B cell (primary cell): ENCODE data around the gene ABCC1. TPM values are rescaled to one million over a fixed set of nuclear protein-coding genes. Genes with fewer than 3 reads are reported as not detected.

Experiments
- ATAC-seq: fragments of 200-7000 bp; cut with Tn5 transposase; one replicate; pipeline ENCODE4 v1.10.0; 2021; ENCODE audit warnings: low read depth, mild to moderate bottlenecking, moderate number of reproducible peaks, moderate library complexity
- CTCF ChIA-PET: fragments of 350-600 bp; sonication (Branson Sonifier 250); formaldehyde crosslinking; loops from one replicate; lab custom pipeline; 2021; ENCODE audit warnings: antibody characterized with exemption, inconsistent platforms; lab: Charles Lee
- POLR2A ChIA-PET: fragments of 350-600 bp; sonication (Branson Sonifier 250); formaldehyde crosslinking; loops from one replicate; lab custom pipeline; 2021; ENCODE audit warnings: antibody characterized with exemption; lab: Charles Lee
- DNase-seq: peaks from one replicate; pipeline ENCODE4 v3.0.0; 2013
- H2AFZ ChIP-seq: 2 replicates; pipeline ENCODE4 v1.6.1; 2012; ENCODE audit warnings: mild to moderate bottlenecking, low read depth, low read length; ENCODE audit not compliant: insufficient read depth, poor library complexity, severe bottlenecking
- H3K27ac ChIP-seq, 2 donors: 1 replicate in 1 of 2; 2 replicates in 1 of 2; pipeline ENCODE4 v1.5.1; 2012 to 2013; ENCODE audit warnings: low read length in 2 of 2, mild to moderate bottlenecking in 2 of 2, moderate library complexity in 1 of 2
- H3K27me3 ChIP-seq, 4 experiments: fragments of 200-600 bp in 1 of 4; sonication (generic) in 1 of 4; replicated peaks in 1 of 4; 1 replicate in 2 of 4; 2 replicates in 2 of 4; pipeline versions ENCODE4 v1.6.1 to v1.7.0; 2013 to 2016; ENCODE audit warnings: low read length in 3 of 4, mild to moderate bottlenecking in 2 of 4, mixed read lengths in 1 of 4, moderate library complexity in 1 of 4; ENCODE audit not compliant: insufficient read depth in 4 of 4, control insufficient read depth in 3 of 4; ENCODE audit errors: control extremely low read depth in 1 of 4
- H3K36me3 ChIP-seq, 2 experiments: replicated peaks in 1 of 2; 1 replicate in 1 of 2; 2 replicates in 1 of 2; pipeline versions ENCODE4 v1.6.1 to v1.7.1; 2013; ENCODE audit warnings: low read length in 1 of 2; ENCODE audit not compliant: insufficient read depth in 2 of 2, control insufficient read depth in 1 of 2; ENCODE audit errors: control extremely low read depth in 1 of 2, extremely low read depth in 1 of 2
- H3K4me1 ChIP-seq, 2 donors: fragments of 200-600 bp in 1 of 2; sonication (generic) in 1 of 2; 1 replicate in 1 of 2; 2 replicates in 1 of 2; pipeline versions ENCODE4 v1.5.1 to v1.6.1; 2013 to 2017; ENCODE audit warnings: low read length in 2 of 2; ENCODE audit not compliant: control insufficient read depth in 2 of 2, insufficient read depth in 2 of 2
- H3K4me2 ChIP-seq: replicated peaks from 2 replicates; pipeline ENCODE3; 2012; ENCODE audit warnings: mild to moderate bottlenecking, low read depth, low read length; ENCODE audit not compliant: poor library complexity, severe bottlenecking
- H3K4me3 ChIP-seq, 5 experiments: fragments of 200-600 bp in 1 of 5; sonication (generic) in 1 of 5; 1 replicate in 3 of 5; 2 replicates in 2 of 5; pipeline versions ENCODE4 v1.5.1 to v1.7.0; 2011 to 2016; ENCODE audit warnings: low read length in 4 of 5, mild to moderate bottlenecking in 4 of 5, low read depth in 2 of 5, control low read depth in 1 of 5, moderate library complexity in 1 of 5; ENCODE audit not compliant: insufficient read depth in 1 of 5; ENCODE audit errors: control extremely low read depth in 1 of 5, extremely low read depth in 1 of 5
- H3K79me2 ChIP-seq: fragments of 200-600 bp; sonication (generic); one replicate; pipeline ENCODE4 v1.6.0; 2016; ENCODE audit warnings: low read length; ENCODE audit not compliant: control insufficient read depth, insufficient read depth
- H3K9ac ChIP-seq: fragments of 200-600 bp; sonication (generic); 2 replicates; pipeline ENCODE4 v1.6.1; 2017; ENCODE audit warnings: mild to moderate bottlenecking, low read length, moderate library complexity
- H3K9me3 ChIP-seq, 3 donors: one replicate each; pipeline versions ENCODE4 v1.6.1 to v1.7.1; 2013; ENCODE audit warnings: low read length in 2 of 3; ENCODE audit not compliant: control insufficient read depth in 2 of 3, insufficient read depth in 1 of 3; ENCODE audit errors: control extremely low read depth in 1 of 3
- H4K20me1 ChIP-seq: 2 replicates; pipeline ENCODE4 v1.6.0; 2012; ENCODE audit warnings: mild to moderate bottlenecking, low read length; ENCODE audit not compliant: insufficient read depth, control insufficient read depth, poor library complexity, severe bottlenecking
- H3K27ac Mint-ChIP-seq: one replicate; pipeline ENCODE4 v1.8.0; 2021; ENCODE audit warnings: mixed read lengths
- H3K27me3 Mint-ChIP-seq: one replicate; pipeline ENCODE4 v1.8.0; 2021; ENCODE audit warnings: mixed read lengths
- H3K4me1 Mint-ChIP-seq: one replicate; pipeline ENCODE4 v1.8.0; 2021; ENCODE audit warnings: mixed read lengths
- H3K4me3 Mint-ChIP-seq: one replicate; pipeline ENCODE4 v1.8.0; 2021; ENCODE audit warnings: mixed read lengths
- H3K9me3 Mint-ChIP-seq: one replicate; pipeline ENCODE4 v1.8.0; 2022; ENCODE audit warnings: mixed read lengths; ENCODE audit not compliant: insufficient read depth
- CTCF ChIP-seq: fragments of 200-600 bp; IDR thresholded peaks from one replicate; pipeline ENCODE4 v1.8.0; 2022; ENCODE audit warnings: antibody characterized with exemption, mild to moderate bottlenecking
- EZH2 ChIP-seq: IDR thresholded peaks from 2 replicates; pipeline ENCODE4 v1.6.1; 2012; ENCODE audit warnings: borderline replicate concordance, low read depth, mild to moderate bottlenecking, moderate library complexity, low read length; ENCODE audit not compliant: insufficient read depth, poor library complexity, severe bottlenecking
- WGBS: methylation state at CpG from one replicate; pipeline ENCODE4 v1.1.5; 2013; ENCODE audit warnings: missing lambda C conversion rate; ENCODE audit not compliant: insufficient coverage; 5-methylcytosine and 5-hydroxymethylcytosine counted together
- intact Hi-C: fragments of 100-400 bp; cut with micrococcal nuclease; formaldehyde crosslinking; loops from one replicate; pipeline ENCODE4 v1.10.0; 2022
- polyA plus RNA-seq: library from polyadenylated mRNA; depleted of rRNA; stranded (reverse); fragments of >200 nt; gene quantifications from 2 replicates; pipeline ENCODE4 v1.2.3, GENCODE V29; 2012
- total RNA-seq, 2 donors: library from RNA; stranded (reverse); fragments of 120-200 nt in 1 of 2; gene quantifications; 1 replicate in 1 of 2; 2 replicates in 1 of 2; pipeline versions ENCODE4 v1.2.3 to v1.2.4, GENCODE V29; 2013 to 2022

Gene ABCC1
- total and polyA plus RNA-seq, 2 donors (not counting 1 experiment from before 2014, with no cell fraction given): 21.8 to 73.0 TPM

- CTCF ChIA-PET: interaction anchor here (2.0 to 2.8 kb wide), 2 partner anchors 249 to 358 kb away, joined by 7 to 8 read pairs; no protein-coding TSS in a partner anchor
- Mint-ChIP-seq H3K27me3 (no peaks in the 10 kb centered on the region), H3K27ac (no peak overlapping the region), H3K4me1 (peaks cover 3% of the 10 kb centered on the region), H3K4me3 (no peak overlapping the region), H3K9me3 (peaks cover 3% of the 10 kb centered on the region)
- no peaks in the 10 kb centered on the region for H3K27me3 ChIP-seq
- DNase-seq: no peak
- H3K79me2 ChIP-seq: no peaks in the 10 kb centered on the region
- no peak overlapping the region for H3K4me2 ChIP-seq
- intact Hi-C loops: no loop called here
- H3K4me1 ChIP-seq: peaks cover 0 to 3% of the 10 kb centered on the region in 2 donors
- WGBS: 97% methylated on average over 7 of the region's 10 CpGs
- POLR2A ChIA-PET: interaction anchor here (0.6 kb wide), 1 partner anchor 370 kb away, joined by 4 read pairs; no protein-coding TSS in a partner anchor
- H2AFZ ChIP-seq: no peak overlapping the region
- no peak overlapping the region for H3K4me3 ChIP-seq
- H3K9ac ChIP-seq: no peak overlapping the region
- TF ChIP-seq CTCF: no peak
- TF ChIP-seq EZH2: no peak
- H3K9me3 ChIP-seq: peaks cover 0 to 18% (median 5%) of the 10 kb centered on the region in 3 donors
- H4K20me1 ChIP-seq: no peaks in the 10 kb centered on the region
- no peak for ATAC-seq
- no peak overlapping the region for H3K27ac ChIP-seq
- H3K36me3 ChIP-seq: peaks cover 20 to 64% of the 10 kb centered on the region in 2 experiments
Observed at GRCh38 chr16:16124438-16124837, 175.0 kb downstream of the ABCC1 start.

GRCh38 chr16:16124974-16125373 is 175.6 kb downstream of the ABCC1 start:
- WGBS: 100% methylated on average over 1 of the region's 3 CpGs
- no peak overlapping the region for H3K4me3 ChIP-seq
- H3K79me2 ChIP-seq: no peaks in the 10 kb centered on the region
- peaks cover 0 to 16% (median 5%) of the 10 kb centered on the region in 3 donors for H3K9me3 ChIP-seq
- intact Hi-C loops: no loop called here
- Mint-ChIP-seq H3K27me3 (no peaks in the 10 kb centered on the region), H3K4me3 (no peak overlapping the region), H3K9me3 (peaks cover 3% of the 10 kb centered on the region), H3K27ac (no peak overlapping the region), H3K4me1 (peaks cover 3% of the 10 kb centered on the region)
- TF ChIP-seq CTCF (no peak), EZH2 (no peak)
- H4K20me1 ChIP-seq: no peaks in the 10 kb centered on the region
- H3K4me2 ChIP-seq: no peak overlapping the region
- H2AFZ ChIP-seq: no peak overlapping the region
- H3K9ac ChIP-seq: no peak overlapping the region
- ChIA-PET POLR2A (interaction anchor here (0.6 kb wide), 1 partner anchor 371 kb away, joined by 4 read pairs; no protein-coding TSS in a partner anchor), CTCF (interaction anchor here (0.6 to 2.8 kb wide), 4 partner anchors 250 to 359 kb away, joined by 3 to 8 read pairs (median 5); no protein-coding TSS in a partner anchor)
- ATAC-seq (no peak), DNase-seq (no peak)
- peaks cover 20 to 61% of the 10 kb centered on the region in 2 experiments for H3K36me3 ChIP-seq
- no peaks in the 10 kb centered on the region for H3K27me3 ChIP-seq
- H3K4me1 ChIP-seq: peaks cover 0 to 3% of the 10 kb centered on the region in 2 donors
- H3K27ac ChIP-seq: no peak overlapping the region
